Ascending aorta (tissue), 2 donors: ENCODE data around the gene NIFK. TPM values are rescaled to one million over a fixed set of nuclear protein-coding genes. Genes with fewer than 3 reads are reported as not detected.

Source experiments
- DNase-seq, 2 donors: peaks; one replicate each; pipeline ENCODE4 v3.0.0-alpha.2; 2019; ENCODE audit warnings: low spot score in 2 of 2
- H3K27ac ChIP-seq, 2 donors: fragments of 200-600 bp; sonication (generic); one replicate each; pipeline ENCODE4 v1.5.1; 2016 to 2017; ENCODE audit warnings: mild to moderate bottlenecking in 1 of 2
- H3K27me3 ChIP-seq: fragments of 200-600 bp; sonication (generic); one replicate; pipeline ENCODE4 v1.5.1; 2017
- H3K36me3 ChIP-seq, 2 donors: fragments of 200-600 bp; sonication (generic); one replicate each; pipeline ENCODE4 v1.5.1; 2016
- H3K4me1 ChIP-seq, 2 donors: fragments of 200-600 bp; sonication (generic); one replicate each; pipeline ENCODE4 v1.5.1; 2016 to 2017; ENCODE audit warnings: mild to moderate bottlenecking in 1 of 2
- H3K4me3 ChIP-seq, 2 donors: fragments of 200-600 bp; sonication (generic); one replicate each; pipeline ENCODE4 v1.5.1; 2016 to 2017; ENCODE audit warnings: mild to moderate bottlenecking in 1 of 2
- H3K9me3 ChIP-seq, 2 donors: fragments of 200-600 bp; sonication (generic); one replicate each; pipeline ENCODE4 v1.5.1; 2016
- CTCF ChIP-seq, 3 experiments: fragments of 200-600 bp in 2 of 3; fragments of 450-650 bp in 1 of 3; sonication (generic) in 2 of 3; IDR thresholded peaks; one replicate each; pipeline ENCODE4 v1.5.1; 2016 to 2019; ENCODE audit warnings: antibody characterized with exemption in 3 of 3, mild to moderate bottlenecking in 1 of 3, moderate library complexity in 1 of 3
- intact Hi-C: fragments of 100-400 bp; cut with DNase I; formaldehyde crosslinking; loops from one replicate; pipeline ENCODE4 v1.15.1; 2023
- total RNA-seq: library from RNA; depleted of rRNA; stranded (reverse); fragments of >200 nt; gene quantifications from one replicate; pipeline ENCODE4 v1.1.0, GENCODE V29; 2016

The NIFK gene
- total RNA-seq = 31.9 TPM

- H3K4me3 ChIP-seq = peak within 1 kb of the TSS; percentile 76 to 91
- TF ChIP-seq CTCF (IDR thresholded peaks at IDR 0.05) = peak in 1 of 3 experiments; percentile 5
- no peaks in the 10 kb centered on the region for H3K27me3 ChIP-seq
- peaks cover 12 to 22% of the 10 kb centered on the region in 2 donors for H3K36me3 ChIP-seq
- H3K9me3 ChIP-seq = no peaks in the 10 kb centered on the region
- H3K4me1 ChIP-seq = no peaks in the 10 kb centered on the region
- intact Hi-C loops = loop anchor here (1.0 to 5.0 kb wide), 5 partner anchors 14 to 1484 kb away; partner anchors contain the start of genes CLASP1, RALB, RNU4ATAC and TSN
- peak within 1 kb of the TSS; percentile 68 to 89 for H3K27ac ChIP-seq
- peak; percentile 96 to 100 for DNase-seq
Measured at GRCh38 chr2:121736462-121737336, at the start of gene NIFK. TSS of gene NIFK (minus strand) at chr2:121736875. CDS start at chr2:121736850, 25 bp downstream.

- Histone ChIP-seq H3K27me3 (no peaks in the 10 kb centered on the region), H3K9me3 (no peaks in the 10 kb centered on the region), H3K4me3 (no peak overlapping the region), H3K36me3 (no peaks in the 10 kb centered on the region), H3K4me1 (no peaks in the 10 kb centered on the region), H3K27ac (no peak overlapping the region)
- intact Hi-C loops = no loop called here
- DNase-seq = no peak
- no peak for TF ChIP-seq CTCF (IDR thresholded peaks at IDR 0.05)
Measured at GRCh38 chr2:121783180-121783579, 46.5 kb upstream of the NIFK start.

GRCh38 chr2:121778741-121779487 lies 42.2 kb upstream of the NIFK start:
- no peak overlapping the region for H3K4me3 ChIP-seq
- no peak overlapping the region for H3K27ac ChIP-seq
- H3K4me1 ChIP-seq = no peaks in the 10 kb centered on the region
- H3K27me3 ChIP-seq = no peaks in the 10 kb centered on the region
- TF ChIP-seq CTCF (IDR thresholded peaks at IDR 0.05) = no peak
- no peaks in the 10 kb centered on the region for H3K36me3 ChIP-seq
- no peak for DNase-seq
- intact Hi-C loops = no loop called here
- H3K9me3 ChIP-seq = no peaks in the 10 kb centered on the region

- intact Hi-C loops = no loop called here
- Histone ChIP-seq H3K4me3 (no peak overlapping the region), H3K4me1 (no peaks in the 10 kb centered on the region), H3K27ac (no peak overlapping the region), H3K27me3 (no peaks in the 10 kb centered on the region), H3K36me3 (no peaks in the 10 kb centered on the region), H3K9me3 (no peaks in the 10 kb centered on the region)
- no peak for TF ChIP-seq CTCF (IDR thresholded peaks at IDR 0.05)
- no peak for DNase-seq
Measured at GRCh38 chr2:121777699-121778058, 41.0 kb upstream of the NIFK start.

GRCh38 chr2:121776885-121777698 lies 40.4 kb upstream of the NIFK start:
- no peak for DNase-seq
- Histone ChIP-seq H3K4me3 (no peak overlapping the region), H3K9me3 (no peaks in the 10 kb centered on the region), H3K27me3 (no peaks in the 10 kb centered on the region), H3K36me3 (no peaks in the 10 kb centered on the region), H3K4me1 (no peaks in the 10 kb centered on the region), H3K27ac (no peak overlapping the region)
- intact Hi-C loops = no loop called here
- TF ChIP-seq CTCF (IDR thresholded peaks at IDR 0.05) = no peak
